GM12878 (cell line): ENCODE results near the gene SMPD2. TPM values are rescaled to one million over a fixed set of nuclear protein-coding genes. Genes with fewer than 3 reads are reported as not detected.

Experiments
- EZH2 ChIP-seq: IDR thresholded peaks from 2 replicates; pipeline ENCODE4 v1.6.1; 2012; ENCODE audit warnings: low read depth, mild to moderate bottlenecking, control low read depth, inconsistent platforms, low read length, borderline replicate concordance; ENCODE audit not compliant: control insufficient read depth
- IRF4 ChIP-seq: IDR thresholded peaks from 2 replicates; pipeline ENCODE4 v1.6.1; 2011; ENCODE audit warnings: low read depth, low read length
- RAD21 ChIP-seq: IDR thresholded peaks from 2 replicates; pipeline ENCODE4 v1.6.1; 2011; ENCODE audit warnings: mild to moderate bottlenecking, low read depth, low read length, moderate library complexity; ENCODE audit not compliant: insufficient read depth
- STAT3 ChIP-seq: IDR thresholded peaks from 2 replicates; pipeline ENCODE4 v1.6.1; 2011; ENCODE audit warnings: low read depth, low read length, improper control_type of control experiment
- ZNF274 ChIP-seq: IDR thresholded peaks from one replicate; pipeline ENCODE4 v1.8.0; 2011; ENCODE audit not compliant: insufficient read length, insufficient read depth
- polyA plus RNA-seq, 11 experiments: library from polyadenylated mRNA; depleted of rRNA in 4 of 11; unstranded in 6 of 11; stranded (reverse) in 5 of 11; fragments of >200 nt; fragmentation: Nextera tagmentation in 4 of 11; fragmentation: Illumina TruSeq in 1 of 11; extraction: Ambion mirVana in 4 of 11; extraction: Trizol in 1 of 11; gene quantifications; 1 replicate in 1 of 11; 2 replicates in 10 of 11; pipeline versions ENCODE4 v1.2.1 to v1.2.3, GENCODE V29; 2011 to 2016; ENCODE audit warnings: inconsistent platforms in 2 of 11, missing spikeins in 2 of 11, low read depth in 1 of 11
- total RNA-seq, 4 experiments: library from RNA; depleted of rRNA in 3 of 4; stranded (reverse); fragments of >200 nt in 3 of 4; fragmentation: Illumina TruSeq in 1 of 4; extraction: Trizol in 1 of 4; gene quantifications; 2 replicates each; pipeline versions ENCODE4 v1.2.1 to v1.2.3, GENCODE V29; 2013 to 2021
- TF ChIP-seq, protein P1 (sequence below): fragments of 450-650 bp; IDR thresholded peaks from 2 replicates; pipeline ENCODE4 v1.6.1; 2016; ENCODE audit warnings: mild to moderate bottlenecking, moderate library complexity, borderline replicate concordance

Gene SMPD2
- total and polyA plus RNA-seq, 10 of the 15 experiments (the other 5 are each of a cell fraction or from before 2014, with no cell fraction given) = 0.06 to 15.4 (median 9.7) TPM

- TF ChIP-seq, protein P1, sequence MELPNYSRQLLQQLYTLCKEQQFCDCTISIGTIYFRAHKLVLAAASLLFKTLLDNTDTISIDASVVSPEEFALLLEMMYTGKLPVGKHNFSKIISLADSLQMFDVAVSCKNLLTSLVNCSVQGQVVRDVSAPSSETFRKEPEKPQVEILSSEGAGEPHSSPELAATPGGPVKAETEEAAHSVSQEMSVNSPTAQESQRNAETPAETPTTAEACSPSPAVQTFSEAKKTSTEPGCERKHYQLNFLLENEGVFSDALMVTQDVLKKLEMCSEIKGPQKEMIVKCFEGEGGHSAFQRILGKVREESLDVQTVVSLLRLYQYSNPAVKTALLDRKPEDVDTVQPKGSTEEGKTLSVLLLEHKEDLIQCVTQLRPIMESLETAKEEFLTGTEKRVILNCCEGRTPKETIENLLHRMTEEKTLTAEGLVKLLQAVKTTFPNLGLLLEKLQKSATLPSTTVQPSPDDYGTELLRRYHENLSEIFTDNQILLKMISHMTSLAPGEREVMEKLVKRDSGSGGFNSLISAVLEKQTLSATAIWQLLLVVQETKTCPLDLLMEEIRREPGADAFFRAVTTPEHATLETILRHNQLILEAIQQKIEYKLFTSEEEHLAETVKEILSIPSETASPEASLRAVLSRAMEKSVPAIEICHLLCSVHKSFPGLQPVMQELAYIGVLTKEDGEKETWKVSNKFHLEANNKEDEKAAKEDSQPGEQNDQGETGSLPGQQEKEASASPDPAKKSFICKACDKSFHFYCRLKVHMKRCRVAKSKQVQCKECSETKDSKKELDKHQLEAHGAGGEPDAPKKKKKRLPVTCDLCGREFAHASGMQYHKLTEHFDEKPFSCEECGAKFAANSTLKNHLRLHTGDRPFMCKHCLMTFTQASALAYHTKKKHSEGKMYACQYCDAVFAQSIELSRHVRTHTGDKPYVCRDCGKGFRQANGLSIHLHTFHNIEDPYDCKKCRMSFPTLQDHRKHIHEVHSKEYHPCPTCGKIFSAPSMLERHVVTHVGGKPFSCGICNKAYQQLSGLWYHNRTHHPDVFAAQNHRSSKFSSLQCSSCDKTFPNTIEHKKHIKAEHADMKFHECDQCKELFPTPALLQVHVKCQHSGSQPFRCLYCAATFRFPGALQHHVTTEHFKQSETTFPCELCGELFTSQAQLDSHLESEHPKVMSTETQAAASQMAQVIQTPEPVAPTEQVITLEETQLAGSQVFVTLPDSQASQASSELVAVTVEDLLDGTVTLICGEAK = no peak
- TF ChIP-seq EZH2 = no peak
- no peak for TF ChIP-seq STAT3
- no peak for TF ChIP-seq ZNF274
- TF ChIP-seq IRF4 = no peak
- no peak for TF ChIP-seq RAD21
These were observed 50.8 kb downstream of the SMPD2 start (continued) for GRCh38 chr6:109491207-109491938.

Other genes with a start within 250 kb of the SMPD2 start
- gene CD164, start 58.3 kb upstream of the SMPD2 start, total RNA-seq (2014; rRNA removed) = 159 and 192 TPM in 2 replicates
- gene CD164, start 58.3 kb upstream of the SMPD2 start, total RNA-seq (2014; rRNA removed; fragmentation: Illumina TruSeq; extraction: Trizol) = 146 and 148 TPM in 2 replicates
- 186 and 199 TPM in 2 replicates for gene CD164, start 58.3 kb upstream of the SMPD2 start, total RNA-seq (2021)
- gene CD164, start 58.3 kb upstream of the SMPD2 start, polyA plus RNA-seq (2011; rRNA removed) = 447 and 530 TPM in 2 replicates
- 223 and 232 TPM in 2 replicates for gene CD164, start 58.3 kb upstream of the SMPD2 start, polyA plus RNA-seq (2014; fragmentation: Illumina TruSeq; extraction: Trizol)
- 100 to 1,000 TPM; 145 to 229 TPM for gene CD164, start 58.3 kb upstream of the SMPD2 start, polyA plus RNA-seq (2014; fragmentation: Nextera tagmentation; extraction: Ambion mirVana)
- gene CD164, start 58.3 kb upstream of the SMPD2 start, polyA plus RNA-seq (2014; rRNA removed) = 134 and 154 TPM in 2 replicates
- 100 to 1,000 TPM; 237 to 247 TPM for gene CD164, start 58.3 kb upstream of the SMPD2 start, polyA plus RNA-seq (2016; fragmentation: Nextera tagmentation; extraction: Ambion mirVana)
- 0.11 TPM in 1 of 2 replicates, not detected in the other for gene PPIL6, start 96 bp upstream of the SMPD2 start, total RNA-seq (2014; rRNA removed)
- not detected in 2 replicates for gene PPIL6, start 96 bp upstream of the SMPD2 start, total RNA-seq (2014; rRNA removed; fragmentation: Illumina TruSeq; extraction: Trizol)
- gene PPIL6, start 96 bp upstream of the SMPD2 start, total RNA-seq (2021) = 0.37 TPM in 1 of 2 replicates, not detected in the other
- gene PPIL6, start 96 bp upstream of the SMPD2 start, polyA plus RNA-seq (2011; rRNA removed) = not detected in 2 replicates
- 0.01 TPM in 1 of 2 replicates, not detected in the other for gene PPIL6, start 96 bp upstream of the SMPD2 start, polyA plus RNA-seq (2014; fragmentation: Illumina TruSeq; extraction: Trizol)
- not detected for gene PPIL6, start 96 bp upstream of the SMPD2 start, polyA plus RNA-seq (2014; fragmentation: Nextera tagmentation; extraction: Ambion mirVana)
- gene PPIL6, start 96 bp upstream of the SMPD2 start, polyA plus RNA-seq (2014; rRNA removed) = 0.12 TPM in 1 of 2 replicates, not detected in the other
- under 1 TPM; 0.17 to 0.26 TPM for gene PPIL6, start 96 bp upstream of the SMPD2 start, polyA plus RNA-seq (2016; fragmentation: Nextera tagmentation; extraction: Ambion mirVana)
- 46.9 and 48.6 TPM in 2 replicates for gene MICAL1, start 15.0 kb downstream of the SMPD2 start, total RNA-seq (2014; rRNA removed)
- gene MICAL1, start 15.0 kb downstream of the SMPD2 start, total RNA-seq (2014; rRNA removed; fragmentation: Illumina TruSeq; extraction: Trizol) = 25.6 and 27.0 TPM in 2 replicates
- gene MICAL1, start 15.0 kb downstream of the SMPD2 start, total RNA-seq (2021) = 59.8 and 62.8 TPM in 2 replicates
- gene MICAL1, start 15.0 kb downstream of the SMPD2 start, polyA plus RNA-seq (2011; rRNA removed) = 42.3 and 61.9 TPM in 2 replicates
- 27.6 and 38.0 TPM in 2 replicates for gene MICAL1, start 15.0 kb downstream of the SMPD2 start, polyA plus RNA-seq (2014; fragmentation: Illumina TruSeq; extraction: Trizol)
- gene MICAL1, start 15.0 kb downstream of the SMPD2 start, polyA plus RNA-seq (2014; fragmentation: Nextera tagmentation; extraction: Ambion mirVana) = 1 to 10 TPM in 1 of 2 experiments, under 1 TPM in 1; 0.32 to 1.3 TPM
- 71.6 and 75.5 TPM in 2 replicates for gene MICAL1, start 15.0 kb downstream of the SMPD2 start, polyA plus RNA-seq (2014; rRNA removed)
- gene MICAL1, start 15.0 kb downstream of the SMPD2 start, polyA plus RNA-seq (2016; fragmentation: Nextera tagmentation; extraction: Ambion mirVana) = 10 to 100 TPM; 44.2 to 46.4 TPM
- gene ZBTB24, start 42.5 kb downstream of the SMPD2 start, total RNA-seq (2014; rRNA removed) = 14.7 and 17.9 TPM in 2 replicates
- 17.7 and 17.8 TPM in 2 replicates for gene ZBTB24, start 42.5 kb downstream of the SMPD2 start, total RNA-seq (2014; rRNA removed; fragmentation: Illumina TruSeq; extraction: Trizol)
- gene ZBTB24, start 42.5 kb downstream of the SMPD2 start, total RNA-seq (2021) = 11.9 and 12.4 TPM in 2 replicates
- gene ZBTB24, start 42.5 kb downstream of the SMPD2 start, polyA plus RNA-seq (2011; rRNA removed) = 7.3 and 7.8 TPM in 2 replicates
- 12.1 and 13.3 TPM in 2 replicates for gene ZBTB24, start 42.5 kb downstream of the SMPD2 start, polyA plus RNA-seq (2014; fragmentation: Illumina TruSeq; extraction: Trizol)
- gene ZBTB24, start 42.5 kb downstream of the SMPD2 start, polyA plus RNA-seq (2014; fragmentation: Nextera tagmentation; extraction: Ambion mirVana) = 1 to 10 TPM; 2.9 to 3.0 TPM
- 7.4 and 7.6 TPM in 2 replicates for gene ZBTB24, start 42.5 kb downstream of the SMPD2 start, polyA plus RNA-seq (2014; rRNA removed)
- 1 to 10 TPM; 8.1 to 9.0 TPM for gene ZBTB24, start 42.5 kb downstream of the SMPD2 start, polyA plus RNA-seq (2016; fragmentation: Nextera tagmentation; extraction: Ambion mirVana)